DMS153 treated with DMSO at 0.1 percent for 48 hours (cell line): ENCODE data around the gene DCTN1.
"Not testable (repeated sequence)": the region's sequence is repeated elsewhere in the genome, so short reads cannot be mapped to it uniquely, and the experiment has no call there.

Experiments
- DNase-seq: peaks from one replicate; lab custom pipeline; 2025; ENCODE audit not compliant: unreplicated experiment; lab: John Stamatoyannopoulos, UW

The DCTN1 gene

DNA sequence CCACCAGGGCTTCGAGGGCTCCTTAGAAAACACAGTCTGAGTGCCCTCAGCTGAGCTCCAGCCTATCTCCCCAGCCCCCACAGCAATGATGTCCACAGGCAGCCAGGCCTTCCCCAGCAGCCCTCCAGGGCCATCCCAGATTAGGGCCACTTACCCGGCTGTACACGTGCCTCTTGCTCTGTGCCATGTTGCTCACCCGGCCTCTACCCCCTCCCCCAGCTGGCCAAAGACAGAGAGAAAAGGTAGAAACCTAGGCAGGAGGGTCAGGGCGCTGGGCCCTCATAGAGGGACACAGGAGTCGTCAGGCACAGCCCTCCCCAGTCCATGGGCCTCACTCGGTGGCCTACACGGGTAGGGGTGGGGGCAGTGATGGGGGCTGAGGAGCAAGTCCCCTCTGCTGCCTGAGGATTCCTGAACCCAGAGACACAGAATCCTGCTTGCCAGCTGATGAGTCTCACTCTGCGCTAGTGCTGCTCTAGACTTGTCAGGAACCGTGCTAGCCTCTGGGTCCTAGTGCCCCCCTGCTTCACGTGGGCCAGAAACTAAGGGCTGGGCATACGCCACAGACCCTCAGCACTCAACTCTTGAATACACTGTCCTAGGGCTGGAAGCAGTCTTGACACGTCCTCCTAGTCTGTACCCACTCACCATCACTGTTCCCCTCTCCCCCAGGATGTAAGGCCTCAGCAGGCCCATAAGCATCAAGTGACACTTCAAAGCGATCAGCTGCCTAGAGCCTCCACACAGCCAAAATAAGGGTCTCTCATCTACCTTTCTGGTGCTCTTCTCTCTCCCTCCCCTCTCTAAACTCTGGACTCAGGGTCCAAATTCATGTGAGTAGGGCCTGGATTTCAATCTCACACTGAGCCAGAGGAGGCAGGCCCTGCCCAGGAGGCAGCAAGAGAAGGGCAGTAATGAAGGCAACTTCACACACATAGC lies at the start of gene DCTN1:
Gene DCTN1 (minus strand): TSS at position 461 of the 939 bp plus-strand sequence. CDS start 274 bp downstream, at position 187.
- no peak for DNase-seq

GRCh38 chr2:74428675-74429074 lies 48.6 kb upstream of the DCTN1 start:
- DNase-seq, result no peak

- DNase-seq, result no peak
Observed at GRCh38 chr2:74427551-74427950, 47.4 kb upstream of the DCTN1 start.

GRCh38 chr2:74426181-74426758 lies 46.2 kb upstream of the DCTN1 start:
- no peak for DNase-seq

DNA sequence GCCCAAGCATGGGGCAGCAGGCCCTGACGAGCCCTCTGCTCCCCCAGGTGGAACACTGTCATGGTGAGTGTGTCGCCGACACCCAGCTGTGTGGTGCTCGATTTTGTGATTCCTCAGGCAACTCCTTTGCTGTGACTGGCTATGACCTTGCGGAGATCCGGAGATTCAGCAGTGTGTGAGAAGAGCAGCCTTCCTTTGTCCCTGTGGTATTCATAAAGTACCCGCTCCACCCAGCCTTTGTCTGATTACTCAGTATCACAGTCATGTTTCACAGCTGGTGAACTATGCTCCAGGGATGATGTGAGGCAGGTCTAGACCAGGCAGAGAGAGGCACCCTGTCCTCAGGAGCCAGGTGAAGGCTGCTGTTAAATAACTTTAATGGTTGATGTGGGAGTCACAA lies 45.4 kb upstream of the DCTN1 start:
- DNase-seq, result no peak

DNA sequence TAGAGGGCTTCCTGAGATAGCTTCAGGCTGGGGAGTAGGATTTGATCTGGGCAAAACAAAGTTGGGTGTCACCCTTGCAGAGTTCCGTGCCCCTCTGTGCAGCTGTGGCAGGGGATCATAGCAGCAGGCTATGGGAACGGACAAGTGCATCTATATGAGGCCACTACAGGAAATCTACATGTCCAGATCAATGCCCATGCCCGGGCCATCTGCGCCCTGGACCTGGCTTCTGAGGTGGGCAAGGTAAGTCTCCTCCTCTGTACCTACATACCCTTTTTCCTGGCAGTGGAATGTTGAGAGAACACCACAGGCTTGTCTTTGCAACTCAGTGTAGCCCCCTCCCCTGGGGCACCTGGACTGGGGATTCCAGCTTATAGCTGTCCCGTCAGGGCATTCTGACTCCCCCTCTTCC lies 44.9 kb upstream of the DCTN1 start:
- DNase-seq, result no peak

DNA sequence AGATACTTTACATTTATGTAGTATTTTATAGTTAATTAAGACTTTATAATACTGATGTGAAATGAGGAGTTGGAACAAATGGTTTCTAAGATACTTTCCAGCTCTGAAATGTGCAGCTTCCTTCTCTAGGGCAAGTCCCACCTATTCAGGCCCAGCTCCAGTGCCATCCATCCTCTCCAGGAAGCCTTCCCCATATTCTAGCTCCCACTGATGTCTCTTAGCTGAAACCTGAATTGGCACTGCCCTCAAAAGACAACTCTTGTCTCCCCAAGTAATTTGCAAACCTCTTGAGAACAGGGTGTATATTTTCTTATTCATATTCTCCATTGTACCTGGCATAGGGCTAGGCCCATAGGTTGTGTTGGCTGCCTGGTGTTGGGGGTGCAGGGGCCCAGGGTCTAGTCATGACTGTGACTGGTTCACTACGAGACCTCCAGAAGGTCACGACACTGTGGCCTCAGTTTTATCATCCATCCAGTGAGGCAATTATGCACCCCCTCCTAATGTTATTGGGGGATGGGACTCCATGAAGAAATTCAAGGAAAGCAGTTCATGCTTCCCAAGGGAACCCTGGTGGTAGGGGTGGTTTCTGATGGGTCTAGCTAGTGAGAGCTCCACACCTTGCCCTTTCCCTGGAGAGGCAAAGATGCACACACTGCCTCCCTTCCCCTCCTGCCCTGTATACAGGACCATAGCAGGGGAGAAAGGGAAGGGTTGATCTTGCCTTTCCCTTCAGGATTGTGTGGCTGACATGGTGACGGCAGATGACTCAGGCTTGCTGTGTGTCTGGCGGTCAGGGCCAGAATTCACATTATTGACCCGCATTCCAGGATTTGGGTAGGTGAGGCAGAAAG lies 44.3 kb upstream of the DCTN1 start:
- DNase-seq, result no peak

DNA sequence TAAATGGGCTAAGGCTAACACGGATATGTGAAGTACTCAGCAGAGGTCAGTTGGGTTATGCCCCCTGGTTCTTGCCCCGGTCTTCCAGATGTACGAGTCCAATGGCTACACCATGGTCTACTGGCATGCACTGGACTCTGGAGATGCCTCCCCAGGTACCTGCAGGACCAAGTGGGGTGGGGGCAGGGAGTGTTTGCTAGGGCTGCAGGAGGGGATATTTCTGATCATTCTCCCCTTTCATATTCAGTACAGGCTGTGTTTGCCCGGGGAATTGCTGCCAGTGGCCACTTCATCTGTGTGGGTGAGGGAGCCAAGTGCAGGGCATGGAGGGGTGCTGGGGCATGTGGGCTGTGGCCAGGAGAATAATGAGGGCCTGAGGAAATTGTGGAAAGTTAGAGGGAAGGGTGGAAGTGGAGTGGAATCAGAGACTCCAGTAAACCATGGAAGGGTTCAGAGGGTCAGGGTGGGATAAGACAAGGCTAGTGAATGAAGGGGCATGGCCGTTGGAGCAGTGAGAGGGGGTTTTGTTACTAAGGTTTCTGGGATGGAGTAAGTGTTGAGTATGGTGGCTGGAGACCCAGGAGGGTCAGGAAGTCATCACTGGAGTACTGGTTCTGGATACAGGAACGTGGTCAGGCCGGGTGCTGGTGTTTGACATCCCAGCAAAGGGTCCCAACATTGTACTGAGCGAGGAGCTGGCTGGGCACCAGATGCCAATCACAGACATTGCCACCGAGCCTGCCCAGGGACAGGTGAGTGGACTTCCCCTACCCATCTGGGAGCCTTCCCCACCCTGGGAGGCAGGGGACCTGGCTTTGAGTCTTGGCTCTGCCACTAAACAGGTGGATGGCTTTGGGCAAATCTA lies 43.4 kb upstream of the DCTN1 start:
- no peak for DNase-seq

DNA sequence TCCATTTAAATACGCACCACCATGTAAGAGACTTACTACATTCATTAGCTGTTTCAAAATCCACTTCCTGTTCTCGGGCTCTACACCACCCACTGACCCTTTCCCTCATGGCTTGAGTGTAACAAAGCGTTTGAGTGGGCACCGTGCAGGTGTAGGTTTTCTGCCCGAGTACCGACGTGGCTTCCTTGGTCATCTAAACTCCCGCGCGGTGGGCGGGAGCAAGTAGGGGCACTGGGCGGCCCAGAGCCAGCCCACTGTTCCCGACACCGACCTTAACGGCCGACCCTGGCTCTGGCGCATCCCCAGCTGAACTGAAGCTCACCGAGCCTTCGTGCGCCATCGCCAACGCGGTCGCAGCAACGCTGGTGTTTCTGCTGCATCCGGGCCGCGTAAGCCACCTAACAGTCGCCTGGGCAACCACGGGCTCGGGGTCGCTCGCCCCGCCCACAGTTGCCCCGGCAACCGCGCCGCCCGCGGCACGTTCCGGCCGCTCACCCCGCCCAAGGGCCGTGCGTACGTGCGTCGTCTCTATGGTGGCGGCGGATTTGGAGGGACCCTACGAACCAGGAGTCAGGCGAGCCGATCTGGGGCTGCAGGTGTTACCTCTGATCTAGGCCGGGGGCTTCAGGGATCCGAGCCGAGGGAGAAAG lies 41.2 kb upstream of the DCTN1 start, which contains the start of the genes C2orf81 and WDR54:
Gene C2orf81 (minus strand): TSS at position 399 of the 650 bp plus-strand sequence. CDS start 59 bp downstream, at position 340.
Gene WDR54 (plus strand): TSS at position 510 of the 650 bp plus-strand sequence. CDS start 424 bp downstream, outside the sequence.
- peak; percentile 84 for DNase-seq

DNA sequence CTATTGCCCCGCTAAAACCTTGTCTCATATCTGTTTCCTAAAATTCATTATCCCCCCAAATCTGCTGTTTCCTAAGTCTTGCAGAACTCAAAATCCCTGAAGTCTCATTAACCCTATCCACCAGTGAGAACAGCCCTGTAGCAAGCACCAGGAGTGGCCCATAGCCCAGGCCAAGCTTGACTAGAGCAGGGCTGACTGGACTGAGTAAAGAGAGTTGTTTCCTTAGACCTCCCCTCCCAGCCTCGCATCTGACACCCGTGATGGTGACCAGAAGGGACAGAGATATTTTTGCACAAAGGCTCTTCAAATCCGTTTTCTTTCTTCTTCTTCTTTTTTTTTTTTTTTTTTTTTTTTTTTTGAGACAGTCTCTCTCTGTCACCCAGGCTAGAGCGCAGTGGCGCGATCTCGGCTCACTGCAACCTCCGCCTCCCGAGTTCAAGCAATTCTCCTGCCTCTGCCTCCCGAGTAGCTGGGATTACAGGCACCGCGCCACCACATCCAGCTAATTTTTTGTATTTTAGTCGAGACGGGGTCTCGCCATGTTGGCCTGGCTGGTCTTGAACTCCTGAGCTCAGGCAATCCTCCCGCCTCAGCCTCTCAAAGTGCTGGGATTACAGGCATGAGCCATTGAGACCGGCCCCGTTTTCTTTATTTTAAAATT lies 40.5 kb upstream of the DCTN1 start:
- not testable (repeated sequence) for DNase-seq

GRCh38 chr2:74420006-74420405 lies 39.9 kb upstream of the DCTN1 start:
- DNase-seq, result no peak

GRCh38 chr2:74419345-74419744 lies 39.2 kb upstream of the DCTN1 start:
- no peak for DNase-seq

- no peak for DNase-seq
Observed at GRCh38 chr2:74418312-74418711, 38.2 kb upstream of the DCTN1 start.

DNA sequence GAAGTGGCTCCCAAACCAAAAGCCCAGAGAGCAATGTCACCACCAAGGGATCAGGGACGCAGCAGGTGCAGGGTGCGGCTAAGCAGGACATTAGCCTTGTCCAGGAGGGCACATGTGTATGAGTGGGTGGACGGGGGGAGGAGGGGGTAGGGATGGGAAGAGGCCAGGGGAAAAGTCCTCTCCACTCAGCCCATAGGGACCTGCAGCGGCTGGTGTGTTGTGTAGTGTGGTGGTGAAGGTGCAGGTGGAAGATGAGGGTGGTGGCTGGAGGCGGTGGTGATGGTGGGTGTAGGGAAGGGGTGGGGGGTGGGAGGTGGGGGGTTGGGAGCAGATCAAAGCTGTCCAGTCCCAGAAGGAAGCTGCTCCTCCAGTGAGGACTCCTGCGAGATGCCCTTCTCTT lies 37.7 kb upstream of the DCTN1 start:
- no peak for DNase-seq

- no peak for DNase-seq
Observed at GRCh38 chr2:74417197-74417596, 37.1 kb upstream of the DCTN1 start.

DNA sequence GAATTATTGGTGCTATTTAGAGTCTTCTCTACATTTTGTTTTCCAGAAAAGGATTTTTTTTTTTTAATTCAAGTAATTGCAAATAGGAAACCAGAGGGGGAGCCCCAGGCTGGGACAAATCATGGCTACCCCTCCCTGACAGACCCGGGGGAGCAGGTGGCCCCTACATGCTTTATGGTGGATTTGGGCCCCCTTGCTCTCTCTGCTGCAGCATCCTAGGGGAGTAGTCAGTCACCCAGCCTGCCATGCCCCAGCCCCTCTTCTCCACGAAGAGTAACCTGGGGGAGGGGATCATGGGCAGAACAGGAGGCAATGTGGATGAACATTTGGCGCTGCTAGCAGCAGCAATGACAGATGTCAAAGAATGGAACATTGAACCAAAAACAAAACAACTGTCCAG lies 36.7 kb upstream of the DCTN1 start:
- no peak for DNase-seq

GRCh38 chr2:74415762-74416395 lies 35.8 kb upstream of the DCTN1 start:
- no peak for DNase-seq

DNA sequence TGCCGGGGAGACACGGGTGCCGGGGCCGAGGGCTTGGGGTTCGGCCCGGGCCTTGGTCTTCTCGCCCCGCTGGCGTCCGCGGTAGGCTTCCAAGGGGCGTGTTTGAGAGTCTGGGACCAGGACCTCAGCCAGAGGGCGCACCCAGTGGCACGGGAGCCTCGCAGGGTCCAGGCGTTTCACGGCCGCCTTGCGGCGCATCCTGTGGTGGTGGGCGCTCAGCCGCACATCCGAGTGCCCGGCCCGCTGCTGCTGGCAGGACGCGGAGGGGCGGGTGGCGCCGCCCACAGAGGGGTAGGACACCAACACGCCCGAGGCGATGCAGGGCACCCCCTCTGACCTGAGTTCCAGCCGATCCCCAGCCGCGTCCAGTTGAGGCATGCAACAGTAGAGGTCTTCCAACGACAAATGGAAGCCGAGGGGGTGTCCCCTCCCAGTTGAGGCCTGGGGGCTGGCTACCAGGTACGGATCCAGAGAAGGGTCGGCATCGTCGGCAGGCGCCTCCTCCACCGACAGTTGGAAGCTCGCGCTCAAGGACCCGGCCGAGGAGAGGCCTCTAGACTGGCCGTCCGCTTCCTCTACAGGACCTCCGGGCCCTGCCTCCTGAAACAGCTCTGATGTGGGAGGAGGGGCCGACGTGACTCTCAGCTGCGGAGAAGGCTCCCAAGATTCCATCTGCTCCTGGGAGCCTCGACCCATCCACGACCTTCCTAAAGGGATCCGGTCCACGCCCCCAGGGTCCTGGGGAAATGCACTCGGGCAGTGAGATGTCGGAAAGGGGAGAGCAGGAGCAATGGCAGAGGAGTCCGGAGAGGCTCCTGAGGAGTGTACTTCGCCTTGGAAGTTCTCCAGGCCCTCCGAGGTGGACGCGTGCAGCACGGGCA lies 35.0 kb upstream of the DCTN1 start:
- no peak for DNase-seq
